Measurements from ENCODE around the gene CHD6. TPM values are rescaled to one million over a fixed set of nuclear protein-coding genes. Genes with fewer than 3 reads are reported as not detected.

The CHD6 gene
- total and polyA plus RNA-seq, 7 experiments from 2014 or later, result 46.3 to 132 (median 94.6) TPM

DNA sequence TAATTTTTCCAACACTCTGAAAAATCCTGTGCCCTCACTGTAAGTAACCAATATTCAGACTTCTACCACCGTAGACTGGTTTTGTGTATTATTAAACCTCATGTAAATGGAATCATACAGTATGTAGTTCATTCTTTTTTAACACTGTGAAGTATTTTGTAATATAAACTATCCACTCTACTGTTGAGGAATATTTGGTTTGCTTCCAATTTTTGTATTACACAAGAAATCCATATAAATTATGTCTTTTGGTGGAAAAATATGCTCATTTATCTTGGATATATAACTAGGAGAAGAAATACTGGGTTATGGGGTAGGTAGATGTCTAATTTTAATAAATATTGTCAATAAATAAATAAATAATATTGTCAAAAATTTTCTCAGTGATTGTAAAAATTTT, 116.8 kb downstream of the CHD6 start:
- Histone ChIP-seq H3K36me3 (ENCODE audit: control insufficient read depth in 2 of 3, insufficient read depth in 3 of 3, low read length in 3 of 3) (peaks cover 0 to 38% (median 0%) of the 10 kb centered on the region in 3 experiments), H3K4me1 (ENCODE audit: control insufficient read depth in 2 of 2, insufficient read depth in 2 of 2, low read length in 2 of 2) (no peaks in the 10 kb centered on the region), H3K27ac (ENCODE audit: low read depth, low read length) (no peak overlapping the region), H3K9me3 (ENCODE audit: control insufficient read depth in 2 of 3, low read length in 3 of 3) (no peaks in the 10 kb centered on the region), H3K4me3 (ENCODE audit: low read length) (no peak overlapping the region), H3K27me3 (ENCODE audit: control insufficient read depth in 2 of 2, insufficient read depth in 2 of 2, low read length in 2 of 2) (no peaks in the 10 kb centered on the region)
- Mint-ChIP-seq H3K4me1 (peaks cover 4 to 28% (median 10%) of the 10 kb centered on the region in 7 donors), H3K27ac (peak overlapping the region in 1 of 9 donors; percentile 17), H3K27me3 (no peaks in the 10 kb centered on the region), H3K9me3 (peaks cover 0 to 11% (median 6%) of the 10 kb centered on the region in 11 donors), H3K36me3 (peaks cover 29 to 55% (median 33%) of the 10 kb centered on the region in 5 donors), H3K4me3 (no peak overlapping the region)
- POLR2A ChIA-PET, result no interaction called here
- CTCF ChIA-PET, result no interaction called here
- no peak for ATAC-seq
- intact Hi-C loops (cut with micrococcal nuclease), result no loop called here
- no peak for DNase-seq

- Histone ChIP-seq H3K27ac (ENCODE audit: low read depth, low read length) (no peak overlapping the region), H3K4me3 (ENCODE audit: low read length) (no peak overlapping the region), H3K36me3 (ENCODE audit: control insufficient read depth in 2 of 3, insufficient read depth in 3 of 3, low read length in 3 of 3) (peaks cover 0 to 48% (median 0%) of the 10 kb centered on the region in 3 experiments), H3K4me1 (ENCODE audit: control insufficient read depth in 2 of 2, insufficient read depth in 2 of 2, low read length in 2 of 2) (no peaks in the 10 kb centered on the region), H3K9me3 (ENCODE audit: control insufficient read depth in 2 of 3, low read length in 3 of 3) (no peaks in the 10 kb centered on the region), H3K27me3 (ENCODE audit: control insufficient read depth in 2 of 2, insufficient read depth in 2 of 2, low read length in 2 of 2) (no peaks in the 10 kb centered on the region)
- Mint-ChIP-seq H3K4me1 (peaks cover 0 to 21% (median 6%) of the 10 kb centered on the region in 7 donors), H3K9me3 (peaks cover 0 to 2% (median 0%) of the 10 kb centered on the region in 11 donors), H3K36me3 (peaks cover 22 to 44% (median 24%) of the 10 kb centered on the region in 5 donors), H3K27ac (peak overlapping the region in 3 of 9 donors; percentile 7 to 20 (median 17)), H3K4me3 (no peak overlapping the region), H3K27me3 (no peaks in the 10 kb centered on the region)
- ATAC-seq, result no peak
- intact Hi-C loops (cut with micrococcal nuclease), result no loop called here
- POLR2A ChIA-PET, result no interaction called here
- no peak for DNase-seq
- CTCF ChIA-PET, result no interaction called here
Observed at GRCh38 chr20:41499961-41500725, 118.0 kb downstream of the CHD6 start.

- H3K9me3 ChIP-seq (ENCODE audit: control insufficient read depth in 2 of 3, low read length in 3 of 3), result no peaks in the 10 kb centered on the region
- ATAC-seq, result no peak
- intact Hi-C loops (cut with micrococcal nuclease), result no loop called here
- DNase-seq, result no peak
- ChIA-PET POLR2A (interaction anchor here (0.6 kb wide), 1 partner anchor 9 kb away, joined by 3 read pairs; no protein-coding TSS in a partner anchor), CTCF (interaction anchor here (0.7 kb wide), 1 partner anchor 284 kb away, joined by 3 read pairs; no protein-coding TSS in a partner anchor)
- H3K4me1 ChIP-seq (ENCODE audit: control insufficient read depth in 2 of 2, insufficient read depth in 2 of 2, low read length in 2 of 2), result no peaks in the 10 kb centered on the region
- no peak overlapping the region for H3K4me3 ChIP-seq (ENCODE audit: low read length)
- Mint-ChIP-seq H3K4me3 (no peak overlapping the region), H3K36me3 (peaks cover 18 to 37% (median 22%) of the 10 kb centered on the region in 5 donors), H3K27me3 (no peaks in the 10 kb centered on the region), H3K4me1 (peaks cover 0 to 17% (median 6%) of the 10 kb centered on the region in 7 donors), H3K9me3 (no peaks in the 10 kb centered on the region), H3K27ac (no peak overlapping the region)
- no peaks in the 10 kb centered on the region for H3K27me3 ChIP-seq (ENCODE audit: control insufficient read depth in 2 of 2, insufficient read depth in 2 of 2, low read length in 2 of 2)
- no peak overlapping the region for H3K27ac ChIP-seq (ENCODE audit: low read depth, low read length)
- peaks cover 0 to 48% (median 0%) of the 10 kb centered on the region in 3 experiments for H3K36me3 ChIP-seq (ENCODE audit: control insufficient read depth in 2 of 3, insufficient read depth in 3 of 3, low read length in 3 of 3)
Observed at GRCh38 chr20:41499064-41499463, 119.1 kb downstream of the CHD6 start.

DNA sequence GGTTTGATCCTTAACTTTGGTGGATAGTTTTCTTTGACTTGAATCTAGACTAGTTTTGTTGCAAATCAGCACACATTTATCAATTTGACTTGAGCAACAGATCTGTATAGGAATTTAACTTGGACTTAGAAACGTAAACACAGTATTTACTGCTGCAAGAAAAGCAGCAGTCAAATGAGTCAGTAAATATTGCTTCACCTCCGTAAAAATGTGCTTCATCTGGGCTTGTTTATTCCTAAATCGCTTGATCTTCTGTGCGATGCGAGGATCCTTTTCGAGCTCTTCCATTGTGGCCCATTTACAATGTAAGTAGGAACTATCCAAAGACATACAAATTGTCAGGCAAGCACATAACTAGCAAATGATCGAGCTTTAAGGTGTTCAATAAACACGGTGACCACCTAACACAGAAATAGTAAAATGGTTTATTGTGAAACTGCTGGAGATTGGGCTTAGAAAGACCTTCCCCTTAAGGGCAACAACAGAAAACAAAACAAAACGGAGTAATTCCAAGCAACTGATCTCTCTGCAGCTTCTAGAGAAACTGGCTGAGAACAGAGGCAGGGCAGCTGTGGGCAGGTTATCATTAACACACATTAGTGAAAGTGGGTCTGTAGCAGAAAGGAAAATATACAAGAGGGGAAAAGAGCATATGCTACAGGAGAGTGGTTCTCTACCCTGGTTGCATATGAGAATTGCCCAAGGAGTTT, 120.8 kb downstream of the CHD6 start:
- ATAC-seq (no peak), DNase-seq (no peak)
- no peaks in the 10 kb centered on the region for H3K27me3 ChIP-seq (ENCODE audit: control insufficient read depth in 2 of 2, insufficient read depth in 2 of 2, low read length in 2 of 2)
- H3K27me3 Mint-ChIP-seq, result no peaks in the 10 kb centered on the region
- no peaks in the 10 kb centered on the region for H3K9me3 ChIP-seq (ENCODE audit: control insufficient read depth in 2 of 3, low read length in 3 of 3)
- H3K9me3 Mint-ChIP-seq, result no peaks in the 10 kb centered on the region
- ChIA-PET POLR2A (no interaction called here), CTCF (no interaction called here)
- H3K4me1 ChIP-seq (ENCODE audit: control insufficient read depth in 2 of 2, insufficient read depth in 2 of 2, low read length in 2 of 2), result no peaks in the 10 kb centered on the region
- H3K4me1 Mint-ChIP-seq, result peaks cover 3 to 17% (median 6%) of the 10 kb centered on the region in 7 donors
- H3K27ac Mint-ChIP-seq, result peak overlapping the region in 3 of 9 donors; percentile 4 to 64 (median 13)
- H3K27ac ChIP-seq (ENCODE audit: low read depth, low read length), result no peak overlapping the region
- H3K4me3 ChIP-seq (ENCODE audit: low read length), result no peak overlapping the region
- H3K4me3 Mint-ChIP-seq, result no peak overlapping the region
- H3K36me3 Mint-ChIP-seq, result peaks cover 22 to 45% (median 26%) of the 10 kb centered on the region in 5 donors
- intact Hi-C loops (cut with micrococcal nuclease), result no loop called here
- H3K36me3 ChIP-seq (ENCODE audit: control insufficient read depth in 2 of 3, insufficient read depth in 3 of 3, low read length in 3 of 3), result peaks cover 0 to 66% (median 0%) of the 10 kb centered on the region in 3 experiments

GRCh38 chr20:41494451-41494850, 123.7 kb downstream of the CHD6 start:
- peak overlapping the region in 2 of 9 donors; percentile 38 to 45 for H3K27ac Mint-ChIP-seq
- ChIA-PET CTCF (no interaction called here), POLR2A (interaction anchor here (0.5 kb wide), 1 partner anchor 58 kb away, joined by 3 read pairs; no protein-coding TSS in a partner anchor)
- no peaks in the 10 kb centered on the region for H3K9me3 Mint-ChIP-seq
- Histone ChIP-seq H3K4me1 (ENCODE audit: control insufficient read depth in 2 of 2, insufficient read depth in 2 of 2, low read length in 2 of 2) (no peaks in the 10 kb centered on the region), H3K9me3 (ENCODE audit: control insufficient read depth in 2 of 3, low read length in 3 of 3) (no peaks in the 10 kb centered on the region), H3K36me3 (ENCODE audit: control insufficient read depth in 2 of 3, insufficient read depth in 3 of 3, low read length in 3 of 3) (peaks cover 9 to 86% (median 13%) of the 10 kb centered on the region in 3 experiments), H3K4me3 (ENCODE audit: low read length) (no peak overlapping the region), H3K27ac (ENCODE audit: low read depth, low read length) (no peak overlapping the region), H3K27me3 (ENCODE audit: control insufficient read depth in 2 of 2, insufficient read depth in 2 of 2, low read length in 2 of 2) (no peaks in the 10 kb centered on the region)
- ATAC-seq (no peak), DNase-seq (no peak)
- H3K36me3 Mint-ChIP-seq, result peaks cover 25 to 51% (median 38%) of the 10 kb centered on the region in 5 donors
- H3K4me3 Mint-ChIP-seq, result no peak overlapping the region
- intact Hi-C loops (cut with micrococcal nuclease), result no loop called here
- peaks cover 0 to 13% (median 0%) of the 10 kb centered on the region in 7 donors for H3K4me1 Mint-ChIP-seq
- H3K27me3 Mint-ChIP-seq, result no peaks in the 10 kb centered on the region

DNA sequence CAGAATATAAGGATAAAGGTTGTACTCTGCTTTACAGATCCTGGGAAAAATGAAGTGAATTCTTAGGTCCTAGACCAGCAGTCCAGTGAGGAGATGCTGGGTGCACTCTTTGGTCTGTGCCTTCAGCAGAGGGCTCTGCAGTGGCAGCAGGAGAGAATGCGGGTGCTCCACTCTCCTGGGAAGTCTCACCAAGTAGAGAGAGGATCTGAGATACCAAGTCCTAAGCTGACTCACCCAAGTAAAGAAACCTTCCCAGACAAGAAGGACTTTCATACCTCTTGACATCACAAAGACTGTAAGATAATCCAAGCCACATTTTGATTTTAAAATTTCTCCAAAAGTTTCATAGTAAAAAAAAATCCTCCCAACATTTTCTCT, 134.6 kb downstream of the CHD6 start:
- peaks cover 0 to 18% of the 10 kb centered on the region in 2 donors for H3K4me1 ChIP-seq (ENCODE audit: control insufficient read depth in 2 of 2, insufficient read depth in 2 of 2, low read length in 2 of 2)
- H3K4me3 Mint-ChIP-seq, result no peak overlapping the region
- no peaks in the 10 kb centered on the region for H3K27me3 ChIP-seq (ENCODE audit: control insufficient read depth in 2 of 2, insufficient read depth in 2 of 2, low read length in 2 of 2)
- no peaks in the 10 kb centered on the region for H3K27me3 Mint-ChIP-seq
- peaks cover 28 to 60% (median 43%) of the 10 kb centered on the region in 5 donors for H3K36me3 Mint-ChIP-seq
- peaks cover 0 to 6% (median 0%) of the 10 kb centered on the region in 11 donors for H3K9me3 Mint-ChIP-seq
- H3K27ac Mint-ChIP-seq, result peak overlapping the region in 6 of 9 donors; percentile 19 to 77 (median 63)
- intact Hi-C loops (cut with micrococcal nuclease), result loop anchor here in 1 of 2 donors (10.0 kb wide), 1 partner anchor 211 kb away; no protein-coding TSS in a partner anchor
- H3K4me3 ChIP-seq (ENCODE audit: low read length), result no peak overlapping the region
- CTCF ChIA-PET, result no interaction called here
- peaks cover 9 to 29% (median 23%) of the 10 kb centered on the region in 7 donors for H3K4me1 Mint-ChIP-seq
- peaks cover 0 to 57% (median 5%) of the 10 kb centered on the region in 3 experiments for H3K36me3 ChIP-seq (ENCODE audit: control insufficient read depth in 2 of 3, insufficient read depth in 3 of 3, low read length in 3 of 3)
- H3K27ac ChIP-seq (ENCODE audit: low read depth, low read length), result no peak overlapping the region
- no peak for DNase-seq
- H3K9me3 ChIP-seq (ENCODE audit: control insufficient read depth in 2 of 3, low read length in 3 of 3), result no peaks in the 10 kb centered on the region
- POLR2A ChIA-PET, result no interaction called here
- ATAC-seq, result no peak

Measured in naive thymus-derived CD4-positive, alpha-beta T cell (primary cell).